ENCODE results near the gene AP1B1. TPM values are rescaled to one million over a fixed set of nuclear protein-coding genes. Genes with fewer than 3 reads are reported as not detected.

Gene AP1B1
- total RNA-seq, 1 donor from 2014 or later, result 25.6 TPM

DNA sequence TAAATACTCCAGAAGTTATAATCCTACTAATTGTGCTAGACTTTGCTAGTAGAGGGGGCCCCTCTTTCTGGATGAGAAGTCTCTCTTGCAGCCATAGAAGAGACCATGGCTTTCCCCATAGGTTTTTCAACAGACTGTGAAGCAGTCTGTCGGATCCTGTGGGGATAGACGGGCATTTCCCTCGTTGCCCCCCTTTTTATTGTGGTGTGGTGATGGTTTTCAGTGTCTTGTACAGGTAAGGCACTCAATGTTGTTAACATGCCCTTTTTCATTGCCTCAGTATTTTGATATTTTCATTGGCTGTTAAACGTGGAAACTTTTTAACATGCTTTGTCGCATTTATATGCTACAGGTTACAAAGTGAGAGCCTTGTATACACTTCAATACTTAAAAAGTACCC, 98.3 kb downstream of the AP1B1 start:
- no peak for ATAC-seq (ENCODE audit: poor library complexity)
- intact Hi-C loops (cut with DNase I), result no loop called here

DNA sequence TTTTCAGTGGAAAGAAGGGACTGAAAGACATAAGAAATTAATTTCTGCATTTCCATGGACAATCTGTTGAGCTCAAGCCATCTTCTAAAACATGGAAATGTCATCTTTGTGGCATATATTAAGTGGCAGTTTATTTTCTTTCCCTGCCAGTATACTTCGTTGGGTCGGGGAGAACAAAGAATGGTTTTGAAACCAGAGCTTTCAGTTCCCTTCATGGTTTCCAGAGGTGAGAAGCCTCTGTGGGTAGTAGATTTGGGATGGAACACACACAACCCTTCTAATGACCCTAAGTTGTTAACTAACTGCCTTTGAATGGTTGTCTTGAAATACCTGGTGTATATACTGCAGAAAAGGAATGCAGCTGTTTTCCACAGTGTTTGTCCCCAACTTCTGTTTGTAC, 99.5 kb downstream of the AP1B1 start:
- DNase-seq (no peak), ATAC-seq (ENCODE audit: poor library complexity) (no peak)
- intact Hi-C loops (cut with DNase I), result loop anchor here (10.0 kb wide), 1 partner anchor 256 kb away; no protein-coding TSS in a partner anchor

More for the DNA sequence above, 98.3 kb downstream of the AP1B1 start:
- no peak for DNase-seq

DNA sequence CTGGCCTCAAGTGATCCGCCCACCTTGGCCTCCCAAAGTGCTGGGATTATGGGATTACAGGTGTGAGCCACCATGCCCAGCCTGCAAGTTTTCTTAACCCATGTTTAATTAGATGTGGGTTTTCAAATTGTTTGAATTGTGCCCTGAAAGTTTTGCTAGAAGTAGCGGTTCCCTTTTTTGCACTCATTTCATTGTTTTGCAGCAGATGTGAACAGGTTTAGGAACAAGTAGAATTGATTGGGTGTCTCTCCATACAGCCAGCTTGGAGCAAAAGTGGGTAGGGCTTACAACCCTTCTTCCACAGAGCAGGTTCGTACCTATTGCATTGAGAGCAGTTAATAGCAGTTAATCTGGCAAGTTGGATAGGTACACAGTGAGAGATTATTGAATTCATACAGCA, 104.2 kb downstream of the AP1B1 start:
- no peak for ATAC-seq (ENCODE audit: poor library complexity)

DNA sequence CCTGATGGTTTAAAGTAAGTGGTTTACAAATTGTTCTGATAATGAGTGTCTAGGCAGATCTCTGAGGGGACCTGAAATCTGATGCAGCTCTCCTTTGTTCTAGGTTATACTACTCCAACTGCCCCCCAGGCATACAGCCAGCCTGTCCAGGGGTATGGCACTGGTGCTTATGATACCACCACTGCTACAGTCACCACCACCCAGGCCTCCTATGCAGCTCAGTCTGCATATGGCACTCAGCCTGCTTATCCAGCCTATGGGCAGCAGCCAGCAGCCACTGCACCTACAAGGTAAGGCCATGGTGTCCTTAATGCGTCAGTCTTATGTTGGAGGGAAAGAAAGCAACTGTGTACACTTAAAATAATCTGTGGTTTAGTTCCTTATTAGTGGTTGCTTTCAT, 110.4 kb downstream of the AP1B1 start:
- ATAC-seq (ENCODE audit: poor library complexity), result no peak
- DNase-seq, result no peak
- intact Hi-C loops (cut with DNase I), result no loop called here

More for the DNA sequence above, 104.2 kb downstream of the AP1B1 start:
- no peak for DNase-seq
- intact Hi-C loops (cut with DNase I), result loop anchor here (10.0 kb wide), 1 partner anchor 261 kb away; no protein-coding TSS in a partner anchor

Small RNAs within 50 kb of the gene (microRNA-seq; reads per million reads assigned to microRNA genes)
- 7.8 reads per million, percentile 21 among the genes with 10 or more reads in this experiment for gene MIR3653

Other genes starting within 250 kb of the AP1B1 start
- 0.32 TPM for gene EMID1, start 182.7 kb downstream of the AP1B1 start, total RNA-seq
- gene RHBDD3, start 120.6 kb downstream of the AP1B1 start, total RNA-seq, result 11.7 TPM
- 108 TPM for gene EWSR1, start 120.3 kb downstream of the AP1B1 start, total RNA-seq
- gene GAS2L1, start 81.9 kb downstream of the AP1B1 start, total RNA-seq, result 24.4 TPM
- gene RASL10A, start 72.9 kb downstream of the AP1B1 start, total RNA-seq, result 1.3 TPM
- gene RFPL1, start 50.0 kb upstream of the AP1B1 start, total RNA-seq, result not detected
- gene NEFH, start 91.6 kb upstream of the AP1B1 start, total RNA-seq, result 0.16 TPM
- 47.5 TPM for gene THOC5, start 165.2 kb upstream of the AP1B1 start, total RNA-seq
- 14.3 TPM for gene NIPSNAP1, start 192.5 kb upstream of the AP1B1 start, total RNA-seq
- 40.6 TPM for gene NF2, start 215.1 kb upstream of the AP1B1 start, total RNA-seq

Data from Right ventricle myocardium superior (tissue), 1 donor.